ENCODE measurements around the gene FZD1. TPM values are rescaled to one million over a fixed set of nuclear protein-coding genes. Genes with fewer than 3 reads are reported as not detected.

Gene FZD1
- total and polyA plus RNA-seq, 2 of the 8 experiments (the other 6 are each of a cell fraction or from before 2014, with no cell fraction given), result 0.62 to 0.91 TPM

DNA sequence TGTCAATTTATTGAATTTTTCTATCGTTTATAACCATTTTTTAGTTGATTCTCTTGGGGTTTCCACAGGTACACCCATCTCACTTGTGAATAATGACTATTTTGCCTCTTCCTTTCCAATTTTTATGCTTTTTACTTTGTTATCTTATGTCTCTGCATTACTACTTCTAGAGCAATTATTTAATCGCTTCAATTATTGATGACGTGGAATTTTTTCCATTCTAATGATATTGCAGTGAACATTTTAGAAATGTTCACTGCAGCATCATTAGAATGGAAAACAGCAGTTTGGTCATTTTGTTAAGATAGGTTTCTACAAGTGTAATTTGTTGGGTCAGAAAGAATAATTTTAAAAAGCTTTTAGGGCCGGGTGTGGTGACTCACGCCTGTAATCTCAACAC, 27.1 kb downstream of the FZD1 start:
- Histone ChIP-seq H4K8ac (ENCODE audit: extremely low read depth, insufficient read depth, low read length) (no peak overlapping the region), H3K18ac (ENCODE audit: extremely low read depth, low read length) (no peak overlapping the region), H3K4me1 (replicated peaks in 1 of 4; ENCODE audit: control insufficient read depth in 3 of 4, insufficient read depth in 4 of 4, low read length in 3 of 4) (peaks cover 0 to 5% (median 1%) of the 10 kb centered on the region in 4 experiments; a peak in 3 of 7 replicates), H4K5ac (ENCODE audit: insufficient read length, low read depth, low read length) (no peak overlapping the region), H3K4me3 (ENCODE audit: extremely low read depth in 1 of 4, insufficient read depth in 2 of 4, low read depth in 3 of 4, low read length in 4 of 4) (no peak overlapping the region), H3K27ac (ENCODE audit: low read depth, low read length) (no peak overlapping the region), H2BK5ac (ENCODE audit: low read depth, low read length) (no peak overlapping the region), H3K4me2 (ENCODE audit: insufficient read depth in 1 of 2, low read depth in 2 of 2, low read length in 2 of 2) (no peak overlapping the region), H3K79me1 (ENCODE audit: low read depth, low read length) (no peaks in the 10 kb centered on the region), H3K4ac (replicated peaks; ENCODE audit: insufficient read length, low read depth, low read length) (no peak overlapping the region), H2AFZ (ENCODE audit: low read length) (no peak overlapping the region), H2BK20ac (ENCODE audit: low read length) (no peak overlapping the region), H2BK15ac (ENCODE audit: low read length) (no peak overlapping the region), H2BK12ac (ENCODE audit: low read depth, low read length) (no peak overlapping the region), H3K79me2 (ENCODE audit: control insufficient read depth in 1 of 2, insufficient read depth in 2 of 2, low read length in 2 of 2) (no peaks in the 10 kb centered on the region), H3K23me2 (ENCODE audit: low read depth, low read length) (no peaks in the 10 kb centered on the region), H2AK5ac (ENCODE audit: low read depth, low read length) (no peak overlapping the region), H4K91ac (replicated peaks; ENCODE audit: insufficient read length, low read length) (no peak overlapping the region), H2BK120ac (replicated peaks; ENCODE audit: low read depth, low read length) (no peak overlapping the region), H3K9me3 (ENCODE audit: insufficient read depth in 2 of 2, low read depth in 1 of 2, low read length in 1 of 2) (no peaks in the 10 kb centered on the region), H3K36me3 (ENCODE audit: control insufficient read depth in 2 of 4, insufficient read depth in 4 of 4, low read length in 3 of 4) (no peaks in the 10 kb centered on the region), H4K20me1 (replicated peaks in 1 of 2; ENCODE audit: control insufficient read depth in 1 of 2, insufficient read depth in 2 of 2, low read length in 2 of 2) (peaks cover 0 to 3% of the 10 kb centered on the region in 2 experiments), H3K23ac (ENCODE audit: insufficient read length) (no peak overlapping the region), H3K27me3 (replicated peaks in 1 of 4; ENCODE audit: control insufficient read depth in 3 of 4, extremely low read depth in 1 of 4, insufficient read depth in 3 of 4, low read length in 3 of 4) (peaks cover 2 to 16% (median 9%) of the 10 kb centered on the region in 4 experiments; a peak in 6 of 7 replicates), H3K56ac (replicated peaks; ENCODE audit: insufficient read length, low read depth, low read length) (no peak overlapping the region), H3K9ac (replicated peaks in 1 of 4; ENCODE audit: extremely low read depth in 1 of 4, low read depth in 3 of 4, low read length in 3 of 4) (no peak overlapping the region), H3K14ac (ENCODE audit: insufficient read length) (no peak overlapping the region)
- WGBS, 2 experiments (ENCODE audit: extremely low coverage in 1 of 2, insufficient coverage in 1 of 2, insufficient read length in 1 of 2, insufficient replicate concordance in 2 of 2, low coverage in 1 of 2, low lambda C conversion rate in 2 of 2, missing lambda C conversion rate in 1 of 2), result 91% methylated on average over 5 of the region's 5 CpGs; no CpG with 5 or more reads in 1 of the 2 experiments
- CTCF ChIA-PET (ENCODE audit: partially characterized antibody), result interaction anchor here (0.7 to 1.4 kb wide), 6 partner anchors 9 to 492 kb away, joined by 3 to 6 read pairs (median 4); no protein-coding TSS in a partner anchor
- DNase-seq (ENCODE audit: low read depth in 1 of 2, low spot score in 2 of 2) (no peak), FAIRE-seq (no peak)
- no peak for TF ChIP-seq YY1 (IDR thresholded peaks at IDR 0.05; ENCODE audit: low read depth, low read length)
- TF ChIP-seq CHD1 (IDR thresholded peaks at IDR 0.05; ENCODE audit: low read depth, low read length), result no peak
- no peak for TF ChIP-seq KDM5A (IDR thresholded peaks at IDR 0.05; ENCODE audit: low read length)
- TF ChIP-seq TAF1 (IDR thresholded peaks at IDR 0.05; ENCODE audit: low read depth, low read length), result no peak
- TF ChIP-seq BACH1 (IDR thresholded peaks at IDR 0.05; ENCODE audit: low read length), result no peak
- no peak for TF ChIP-seq SP1 (IDR thresholded peaks at IDR 0.05; ENCODE audit: low read depth, low read length)
- no peak for TF ChIP-seq NRF1 (IDR thresholded peaks at IDR 0.05; ENCODE audit: low read depth, low read length)
- no peak for TF ChIP-seq PHF8 (conservative IDR thresholded peaks at IDR 0.05; ENCODE audit: low read depth, low read length)
- TF ChIP-seq SIX5 (IDR thresholded peaks at IDR 0.05; ENCODE audit: low read depth, low read length), result no peak
- POLR2A ChIA-PET (ENCODE audit: partially characterized antibody), result no interaction called here
